Measurements from ENCODE around the gene HCRTR1.

Gene HCRTR1

DNA sequence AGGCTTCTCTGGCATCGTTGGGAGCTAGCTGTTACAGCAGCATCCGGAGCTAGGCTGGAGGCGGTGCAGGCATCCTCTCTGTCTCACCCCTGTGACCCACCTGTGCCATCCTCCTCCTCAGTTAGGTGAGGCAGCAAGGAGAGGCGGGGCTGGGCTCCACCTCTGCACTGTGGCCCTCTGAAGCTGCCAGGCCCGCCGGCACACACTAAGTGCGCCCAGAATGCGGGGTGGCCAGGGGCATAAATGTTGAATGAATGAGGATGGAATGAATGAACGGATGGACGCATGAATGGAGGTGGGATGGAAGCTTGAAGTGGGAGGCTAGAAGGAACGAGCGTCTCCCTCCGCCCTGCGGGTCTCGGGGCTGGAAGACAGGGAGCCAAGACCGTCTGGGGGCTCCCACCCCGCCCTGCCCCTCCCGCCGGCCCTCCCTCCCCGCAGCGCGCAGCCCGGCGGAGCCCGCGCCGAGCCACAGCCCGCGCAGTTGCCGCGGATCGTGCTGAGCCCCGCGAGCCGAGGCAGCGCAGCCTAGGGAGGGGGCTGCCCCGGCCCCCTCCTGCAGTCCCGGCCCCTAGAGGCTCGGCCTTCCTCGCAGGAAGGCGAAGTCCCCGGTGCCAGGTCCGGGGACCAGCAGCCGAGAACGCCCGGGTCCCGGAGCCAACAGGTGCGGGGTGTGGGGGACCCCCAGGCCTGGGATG is at the start of gene HCRTR1:
Gene HCRTR1 (plus strand): TSS at position 472 of the 698 bp plus-strand sequence. CDS start 1,504 bp downstream, outside the sequence.
- no peak for DNase-seq (ENCODE audit: low spot score)

DNA sequence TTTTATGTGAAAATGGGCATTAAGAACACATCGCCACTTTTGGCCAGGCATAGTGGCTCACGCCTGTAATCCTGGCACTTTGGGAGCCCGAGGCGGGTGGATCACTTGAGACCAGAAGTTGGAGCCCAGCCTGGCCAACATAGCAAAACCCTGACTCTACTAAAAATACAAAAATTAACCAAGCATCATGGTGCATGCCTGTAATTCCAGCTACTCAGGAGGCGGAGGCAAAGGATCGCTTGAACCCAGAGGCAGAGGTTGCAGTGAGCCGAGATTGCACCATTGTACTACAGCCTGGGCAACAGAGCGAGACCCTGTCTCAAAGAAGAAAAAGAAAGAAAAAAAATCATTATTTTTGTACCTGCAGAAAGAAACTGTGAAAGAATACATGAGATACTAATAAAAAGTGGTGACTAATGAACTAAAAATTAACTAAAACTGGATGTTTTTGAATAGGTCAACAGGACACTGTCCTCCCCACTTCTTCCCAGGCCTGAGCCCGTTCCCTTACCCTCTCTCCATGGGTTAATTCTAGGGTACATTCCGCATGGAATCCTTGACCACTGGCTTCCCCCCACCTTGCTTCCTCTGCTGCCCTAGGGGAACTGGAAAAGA is 49.4 kb upstream of the HCRTR1 start:
- peak; percentile 29 for DNase-seq (ENCODE audit: low spot score)

DNA sequence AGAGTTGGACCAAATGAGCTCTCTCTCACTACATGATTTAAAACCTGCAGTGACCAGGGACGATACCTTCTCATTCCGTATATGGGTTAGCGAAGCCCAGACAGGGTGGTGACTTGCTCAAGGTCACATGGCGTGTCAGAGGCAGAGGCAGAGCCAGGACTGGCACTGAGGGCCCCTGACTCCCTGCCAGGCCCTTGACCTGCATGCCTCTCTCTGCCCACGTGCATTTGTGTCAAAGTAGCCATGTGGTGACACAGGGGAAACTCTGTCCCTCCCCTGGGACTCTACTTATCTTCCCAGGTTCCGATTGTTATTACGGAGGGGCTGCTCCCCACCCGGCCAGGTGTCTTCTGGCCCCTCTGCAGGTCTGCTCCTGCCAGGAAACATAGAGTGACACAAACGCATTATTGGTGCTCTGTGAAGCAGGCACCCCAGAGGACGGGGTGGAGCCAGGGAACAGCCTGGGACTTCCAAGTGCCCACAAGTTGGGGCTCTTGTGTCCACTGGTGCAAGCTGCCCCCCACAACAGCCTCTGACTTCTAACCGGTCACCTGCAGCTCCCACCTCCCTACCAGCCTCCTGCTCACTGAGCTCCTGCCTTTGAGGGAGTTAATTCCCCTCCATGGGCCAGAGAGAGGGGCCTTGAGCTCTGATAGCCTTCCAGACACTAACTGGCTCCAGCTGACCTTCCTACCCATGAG is 48.4 kb upstream of the HCRTR1 start:
- no peak for DNase-seq (ENCODE audit: low spot score)

DNA sequence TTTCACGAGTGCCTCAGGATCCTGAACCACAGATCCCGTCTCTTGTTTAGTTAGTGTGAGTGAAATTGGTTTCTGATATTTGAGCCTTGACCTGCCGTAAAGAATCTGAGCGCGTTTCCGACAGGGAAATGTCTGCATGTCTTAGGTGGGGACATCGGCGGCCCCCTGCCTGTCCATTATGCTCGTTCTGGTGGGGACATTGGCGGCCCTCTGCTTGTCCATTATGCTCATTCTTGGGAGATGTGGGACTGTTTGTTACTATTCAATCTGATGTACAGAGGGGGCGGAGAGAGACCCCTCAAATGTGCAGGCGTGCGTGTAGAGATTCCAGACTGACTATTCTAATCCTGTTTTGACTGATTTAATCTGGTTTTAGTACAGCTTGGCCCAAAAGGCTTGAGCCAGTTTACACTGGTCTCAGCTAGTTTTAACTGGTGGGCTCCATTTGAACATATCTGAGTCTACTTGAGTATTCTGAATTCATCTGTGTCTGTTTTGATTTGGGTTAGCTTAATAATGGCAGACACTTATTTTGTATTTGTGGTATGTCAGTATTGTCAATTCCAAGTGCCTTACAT is 47.8 kb upstream of the HCRTR1 start:
- no peak for DNase-seq (ENCODE audit: low spot score)

DNA sequence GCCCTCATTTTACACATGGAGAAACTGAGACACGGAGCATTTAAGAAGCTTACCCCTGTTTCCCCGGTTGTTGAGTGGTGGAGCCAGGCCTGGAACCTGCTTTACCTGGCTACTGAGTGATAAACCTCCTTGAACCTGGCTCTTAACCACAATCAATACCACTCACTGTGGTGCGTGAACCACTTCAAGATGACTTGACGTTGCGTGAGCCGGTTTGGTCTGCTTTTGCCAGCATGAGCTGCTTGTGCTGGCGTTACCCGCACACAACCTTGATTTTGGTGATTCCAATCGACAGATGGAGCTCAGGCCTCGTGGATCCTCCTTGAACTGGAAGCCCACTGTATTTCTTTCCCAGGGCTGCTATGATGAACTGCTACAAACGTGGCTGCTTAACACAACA is 47.3 kb upstream of the HCRTR1 start:
- no peak for DNase-seq (ENCODE audit: low spot score)

DNA sequence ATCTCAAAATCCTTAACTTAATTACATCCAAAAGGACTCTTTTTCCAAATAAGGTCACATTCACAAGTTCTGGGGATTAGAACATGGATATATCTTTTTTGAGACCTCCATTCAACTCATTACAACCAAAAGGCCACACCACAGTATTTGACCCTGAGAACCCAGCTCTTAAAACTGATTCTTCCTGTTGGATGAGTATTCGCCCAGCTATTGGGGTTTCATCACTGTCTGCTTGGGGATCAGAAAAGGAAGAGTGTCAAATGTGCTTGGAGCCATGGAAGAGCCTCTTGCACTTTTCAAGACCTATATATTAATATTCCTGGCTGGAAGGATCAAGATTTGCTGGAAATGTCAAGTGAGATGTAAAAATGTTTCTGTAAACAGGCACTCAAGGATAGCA is 46.6 kb upstream of the HCRTR1 start:
- DNase-seq (ENCODE audit: low spot score), result no peak

DNA sequence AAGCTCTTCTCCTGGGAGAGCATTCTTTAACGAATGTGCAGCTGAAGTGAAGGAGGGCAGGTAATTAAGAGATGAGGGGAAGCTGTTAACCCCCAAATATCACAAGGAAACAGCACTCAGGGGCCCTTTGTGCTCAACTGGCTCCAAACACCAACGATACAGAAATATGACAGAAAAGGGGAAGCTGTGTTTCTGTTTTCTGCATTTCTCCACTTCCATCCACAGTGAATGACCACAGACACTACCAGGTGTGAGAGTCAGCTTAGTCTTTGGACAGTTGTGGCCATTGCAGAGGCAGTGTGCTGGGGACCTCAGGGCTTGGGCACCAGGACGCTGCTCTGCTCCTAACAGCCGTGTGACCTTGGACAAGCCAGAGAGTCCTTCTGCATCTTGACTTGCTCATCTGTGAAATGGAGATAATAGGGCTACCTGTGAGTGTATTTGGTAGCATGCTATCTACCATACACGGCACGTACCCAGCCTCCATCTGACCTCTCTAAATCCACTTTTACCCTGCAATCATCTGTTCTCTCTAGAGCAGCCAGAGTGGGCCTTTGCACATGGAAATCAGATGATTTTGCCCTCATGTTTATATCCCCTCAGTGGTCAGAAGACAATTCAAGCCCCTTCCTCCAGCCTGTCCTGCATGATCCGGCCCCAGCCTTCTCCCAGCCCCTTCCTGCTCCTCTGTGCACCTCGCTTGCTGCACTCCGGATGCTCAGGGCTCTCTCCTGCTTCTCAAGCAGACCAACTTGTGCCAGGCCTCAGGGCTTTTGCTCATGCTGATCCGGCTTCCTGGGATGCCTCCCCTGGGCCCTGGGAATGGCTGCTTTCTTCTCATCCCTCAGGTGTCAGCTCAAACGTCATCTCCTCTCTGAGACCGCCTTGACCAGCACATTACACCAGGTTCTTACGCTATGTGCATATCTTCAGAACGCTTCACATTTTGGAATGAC is 45.9 kb upstream of the HCRTR1 start:
- no peak for DNase-seq (ENCODE audit: low spot score)

DNA sequence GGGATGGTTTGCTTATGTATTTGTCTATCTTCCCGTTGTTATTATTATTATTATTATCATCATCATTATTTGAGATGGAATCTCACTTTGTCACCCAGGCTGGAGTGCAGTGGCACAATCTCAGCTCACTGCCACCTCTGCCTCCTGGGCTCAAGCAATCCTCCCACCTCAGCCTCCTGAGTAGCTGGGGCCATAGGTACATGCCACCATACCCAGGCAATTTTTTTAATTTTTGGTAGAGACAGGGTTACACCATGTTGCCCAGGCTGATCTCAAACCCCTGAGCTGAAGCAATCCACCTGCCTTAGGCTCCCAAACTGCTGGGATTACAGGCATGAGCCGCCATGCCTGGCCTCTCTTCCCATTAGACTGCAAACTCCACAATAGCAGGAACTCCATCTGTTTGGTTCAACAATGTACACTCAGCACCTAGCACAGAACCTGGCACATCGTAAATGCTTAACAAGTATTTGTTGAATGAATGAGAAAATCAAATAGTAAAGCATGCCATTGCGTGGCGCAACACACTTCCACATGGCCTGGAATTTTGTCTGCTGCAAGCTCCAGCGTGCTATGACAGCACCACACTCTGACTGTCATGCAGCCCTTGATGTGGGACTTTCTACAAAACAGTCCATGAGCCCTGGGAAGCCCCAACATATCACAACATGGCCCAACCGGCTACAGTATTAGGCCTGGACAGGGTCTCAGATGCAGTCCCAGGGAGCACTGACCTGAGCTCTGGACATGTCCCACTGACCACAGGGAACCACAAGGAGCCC is 45.0 kb upstream of the HCRTR1 start:
- DNase-seq (ENCODE audit: low spot score), result peak; percentile 54

DNA sequence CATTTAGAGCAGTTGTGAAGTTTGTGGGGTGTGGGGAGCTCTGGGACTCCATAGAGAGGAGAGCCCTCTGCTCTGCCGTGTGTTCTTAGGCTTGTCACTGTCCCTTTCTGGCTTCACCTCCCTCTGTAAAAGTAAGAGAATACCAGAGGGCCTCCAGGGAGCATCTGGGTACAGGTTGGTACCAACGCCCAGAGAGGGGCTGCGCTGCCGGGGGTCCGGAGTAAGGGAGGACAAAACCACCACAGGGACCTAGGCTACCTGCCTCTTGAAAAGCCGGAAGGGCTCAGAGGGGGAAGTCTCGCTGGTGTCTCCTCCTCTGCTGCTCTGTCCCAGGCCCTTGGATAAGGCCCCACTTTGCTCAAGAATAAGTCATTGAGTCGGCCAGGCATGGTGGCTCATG is 44.2 kb upstream of the HCRTR1 start:
- DNase-seq (ENCODE audit: low spot score), result no peak

DNA sequence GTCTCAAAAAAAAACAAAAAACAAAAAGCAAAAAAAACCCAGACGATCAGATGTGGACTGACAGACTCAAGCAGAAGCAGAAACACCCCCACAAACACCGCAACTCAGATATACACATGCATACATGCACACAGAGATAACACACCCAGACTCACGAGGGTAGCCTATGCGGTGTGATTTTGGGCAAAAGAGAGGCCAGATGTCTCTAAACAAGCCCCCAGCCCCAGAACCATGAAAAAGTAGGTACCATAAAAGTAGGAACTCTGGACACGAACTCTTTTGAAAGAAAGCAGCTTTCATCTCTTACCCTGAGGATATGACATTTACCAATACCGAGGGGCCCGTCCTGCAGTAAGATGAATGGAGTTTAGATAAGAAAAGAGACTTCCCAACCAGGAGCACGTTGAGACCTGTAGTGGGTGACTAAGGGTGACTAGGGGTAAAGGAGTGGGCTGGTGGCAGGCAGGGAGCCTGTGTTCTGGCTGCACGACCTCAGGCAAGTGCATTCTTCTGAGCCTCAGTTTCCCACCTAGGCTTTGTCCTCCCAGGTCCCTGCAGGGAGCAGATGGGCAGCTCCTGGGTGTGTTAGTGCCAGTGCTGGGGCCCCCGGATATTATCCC is 42.6 kb upstream of the HCRTR1 start:
- DNase-seq (ENCODE audit: low spot score), result no peak

DNA sequence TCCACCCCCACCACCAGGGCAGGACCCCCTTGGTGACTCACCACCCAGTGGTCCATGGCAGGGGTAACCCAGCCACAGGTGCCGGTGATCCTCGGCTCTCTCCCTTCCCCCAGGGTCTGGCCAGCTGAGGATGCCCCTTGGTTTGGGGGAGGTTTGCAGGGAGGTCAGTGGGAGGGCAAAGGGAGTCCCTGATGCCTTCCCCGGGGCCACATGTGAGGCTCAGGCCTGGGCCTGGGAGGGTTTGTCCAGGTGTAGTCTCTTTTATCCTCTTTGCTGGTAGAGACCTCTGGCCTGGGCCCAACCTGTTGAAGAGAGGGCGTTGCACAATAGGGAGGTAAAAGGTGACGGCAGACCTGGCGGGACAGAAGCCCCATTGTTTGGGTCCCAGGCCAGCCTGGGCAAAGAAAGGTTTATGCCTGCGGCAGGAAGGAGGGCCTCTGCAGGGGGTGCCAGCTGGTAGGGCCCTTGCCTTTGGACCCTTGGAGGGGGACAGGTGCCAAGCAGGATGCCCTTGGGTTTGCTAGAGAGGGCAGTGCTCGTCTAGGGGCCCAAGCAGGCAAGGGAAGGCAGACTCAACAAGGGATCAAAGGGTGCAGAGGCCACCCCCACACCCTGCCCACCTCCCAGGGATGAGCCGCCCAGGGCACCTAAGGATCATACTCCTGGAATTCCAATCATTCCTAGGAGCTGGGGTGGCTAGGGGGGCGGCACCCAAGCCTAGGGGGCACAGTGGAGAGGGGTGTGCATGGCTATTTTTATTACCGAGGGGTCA is 41.9 kb upstream of the HCRTR1 start:
- no peak for DNase-seq (ENCODE audit: low spot score)

DNA sequence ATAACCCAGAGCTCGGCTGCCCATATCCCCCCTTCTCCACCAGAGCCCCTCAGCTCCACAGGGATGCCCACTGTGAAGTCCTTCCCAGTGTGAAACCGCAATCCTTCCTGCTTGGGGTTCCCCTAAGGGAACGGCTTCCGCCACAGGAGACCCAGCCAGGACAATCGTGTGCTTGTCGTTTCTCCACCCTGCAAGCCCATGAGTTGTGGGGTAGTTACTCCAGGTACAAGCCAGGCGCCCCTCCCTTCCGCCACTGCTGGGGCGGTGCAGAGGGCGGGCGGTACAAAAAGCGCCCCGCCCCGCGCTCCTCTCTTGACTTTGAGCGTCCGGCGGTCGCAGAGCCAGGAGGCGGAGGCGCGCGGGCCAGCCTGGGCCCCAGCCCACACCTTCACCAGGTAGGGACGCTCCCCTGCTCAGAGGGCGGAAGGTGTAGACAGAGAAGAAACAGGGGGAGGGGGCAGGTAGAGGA is 41.3 kb upstream of the HCRTR1 start, which contains the start of gene TINAGL1:
Gene TINAGL1 (plus strand): TSS at position 315 of the 469 bp plus-strand sequence. CDS start 634 bp downstream, outside the sequence.
- peak; percentile 18 for DNase-seq (ENCODE audit: low spot score)

DNA sequence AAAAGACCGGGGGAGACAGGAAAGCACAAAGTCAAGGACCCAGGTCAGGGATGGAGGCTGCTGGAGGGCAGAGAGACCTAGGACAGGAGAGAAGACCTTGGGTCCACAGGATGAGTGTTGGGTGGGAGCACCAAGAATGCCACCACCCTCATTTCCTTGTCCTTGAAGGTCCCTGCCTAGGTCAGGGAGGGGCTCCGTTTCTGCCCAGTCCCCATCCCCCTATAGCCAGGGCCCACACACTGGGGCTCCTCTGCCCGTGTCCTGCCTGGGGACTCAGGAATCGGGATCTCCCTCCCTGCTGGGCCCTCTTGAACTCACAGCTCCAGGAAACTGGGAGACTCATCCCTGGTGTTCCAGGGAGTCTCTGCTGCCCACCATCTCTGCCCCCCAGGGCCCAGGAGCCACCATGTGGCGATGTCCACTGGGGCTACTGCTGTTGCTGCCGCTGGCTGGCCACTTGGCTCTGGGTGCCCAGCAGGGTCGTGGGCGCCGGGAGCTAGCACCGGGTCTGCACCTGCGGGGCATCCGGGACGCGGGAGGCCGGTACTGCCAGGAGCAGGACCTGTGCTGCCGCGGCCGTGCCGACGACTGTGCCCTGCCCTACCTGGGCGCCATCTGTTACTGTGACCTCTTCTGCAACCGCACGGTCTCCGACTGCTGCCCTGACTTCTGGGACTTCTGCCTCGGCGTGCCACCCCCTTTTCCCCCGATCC is 40.6 kb upstream of the HCRTR1 start:
- DNase-seq (ENCODE audit: low spot score), result no peak

DNA sequence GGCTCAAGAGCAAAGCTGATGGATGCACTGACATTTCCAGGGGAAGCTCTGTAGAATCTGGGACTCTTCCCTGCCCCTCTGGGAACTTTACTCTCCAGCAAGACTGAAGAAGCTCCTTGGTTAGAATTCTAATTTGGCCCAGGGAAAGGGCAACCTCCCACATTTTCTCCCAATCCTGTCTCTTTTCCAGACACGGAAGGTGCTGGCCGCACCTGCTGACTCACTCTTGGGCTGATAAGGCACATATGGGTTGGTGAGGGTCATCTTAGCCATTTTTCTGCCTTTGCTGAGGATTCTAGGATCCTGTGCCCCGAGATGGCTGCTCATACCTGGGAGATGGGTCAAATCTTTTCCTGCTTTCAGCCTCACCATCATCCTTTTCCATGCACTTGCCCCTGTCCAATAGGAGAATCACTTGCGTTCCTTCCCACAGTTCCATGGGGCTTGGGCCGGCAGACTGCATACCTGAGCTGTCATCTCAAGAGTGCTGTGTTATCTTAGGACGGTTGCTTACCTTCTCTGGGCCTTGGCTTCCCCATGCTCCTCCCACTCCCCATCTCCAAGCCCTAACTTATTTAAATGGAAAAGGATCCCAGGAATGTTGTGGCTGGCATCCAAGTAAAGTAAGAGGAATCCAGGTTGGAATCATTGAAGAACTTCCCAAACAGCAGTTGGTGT is 39.8 kb upstream of the HCRTR1 start:
- peak; percentile 26 for DNase-seq (ENCODE audit: low spot score)

DNA sequence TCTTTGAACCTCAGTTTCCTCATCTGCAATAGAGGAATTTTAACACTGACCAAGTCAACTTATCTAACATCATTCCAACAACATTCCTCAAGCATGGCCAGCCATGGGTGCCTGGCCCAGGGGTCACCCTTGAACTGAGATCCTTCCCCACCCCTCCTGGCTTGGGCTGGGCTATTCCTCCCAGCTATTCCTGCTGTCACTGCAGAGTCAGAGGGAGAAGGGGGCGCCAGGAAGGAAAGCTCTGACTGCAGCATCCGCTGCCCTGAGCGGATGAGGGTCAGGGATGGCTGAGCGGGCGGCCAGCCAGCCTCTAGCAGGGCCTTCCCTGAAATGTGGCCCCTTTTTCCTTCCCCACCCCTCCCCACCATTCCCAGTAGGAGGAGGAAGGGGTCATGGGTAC is 38.1 kb upstream of the HCRTR1 start:
- peak; percentile 11 for DNase-seq (ENCODE audit: low spot score)

DNA sequence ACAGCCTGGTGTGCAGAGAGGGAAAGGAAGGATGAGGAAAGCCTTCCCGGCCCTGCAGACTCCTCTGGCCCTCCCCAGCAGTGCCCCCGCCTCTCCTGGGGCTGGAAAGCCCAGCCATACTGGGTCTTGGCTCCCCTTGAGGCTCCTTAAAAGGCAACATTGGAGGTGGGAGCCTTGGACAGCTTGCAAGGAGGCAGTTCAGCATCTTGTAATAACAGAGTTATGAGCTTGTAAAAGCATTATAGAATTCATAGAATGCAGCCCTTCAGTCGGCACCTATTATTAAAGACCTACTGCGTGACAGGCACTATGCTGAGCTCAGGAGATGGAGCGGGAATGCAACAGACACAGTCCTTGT is 37.0 kb upstream of the HCRTR1 start:
- no peak for DNase-seq (ENCODE audit: low spot score)

DNA sequence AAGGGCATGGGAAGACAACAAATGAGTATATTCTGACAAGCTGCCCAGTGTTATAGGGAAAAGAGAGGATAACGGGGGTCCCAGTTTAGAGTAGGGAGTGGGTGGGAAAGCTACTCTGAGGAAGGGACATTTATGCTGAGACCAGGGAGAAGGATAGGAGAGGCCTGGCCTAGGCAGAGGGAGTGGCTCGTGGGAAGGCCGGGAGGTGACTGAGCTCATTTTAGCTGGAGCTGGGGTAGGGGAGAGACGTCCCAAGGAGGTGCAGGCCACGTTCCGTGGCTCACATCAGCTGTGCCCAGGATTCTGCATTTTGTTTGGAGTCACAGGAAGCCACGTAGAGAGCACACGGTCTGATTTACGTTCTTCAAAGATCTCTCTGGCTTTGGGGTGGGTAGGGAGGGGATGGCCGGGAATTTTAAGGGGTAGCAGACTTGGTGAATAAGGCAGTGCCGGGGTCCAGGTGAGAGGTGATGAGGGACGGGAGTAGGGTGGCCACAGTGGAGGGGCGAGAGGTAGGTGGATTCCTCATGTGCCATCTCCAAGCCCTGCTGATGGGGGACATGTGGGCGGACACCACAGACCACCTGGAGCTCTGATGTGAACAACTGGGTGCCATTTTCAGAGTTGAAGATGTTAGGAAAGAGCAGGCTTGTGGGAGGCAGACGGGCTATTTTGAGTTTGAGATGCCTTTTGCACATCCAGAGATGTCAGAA is 36.4 kb upstream of the HCRTR1 start:
- no peak for DNase-seq (ENCODE audit: low spot score)
